WTC11 (cell line): Measurements from ENCODE around the gene ERH. TPM values are rescaled to one million over a fixed set of nuclear protein-coding genes. Genes with fewer than 3 reads are reported as not detected.

Source experiments
- ATAC-seq: fragments of 200-7000 bp; cut with Tn5 transposase; 2 replicates; pipeline ENCODE4 v1.10.0; 2021; ENCODE audit warnings: mild to moderate bottlenecking, moderate library complexity
- CTCF ChIA-PET: fragments of 300-600 bp; sonication (Branson Sonifier 250); formaldehyde crosslinking; loops from one replicate; lab custom pipeline; 2021; ENCODE audit warnings: antibody characterized with exemption; lab: Charles Lee
- POLR2A ChIA-PET: fragments of 350-600 bp; sonication (Branson Sonifier 250); formaldehyde crosslinking; loops from one replicate; lab custom pipeline; 2021; ENCODE audit warnings: antibody characterized with exemption; lab: Charles Lee
- DNase-seq: peaks from one replicate; pipeline ENCODE4 v3.0.0; 2021; ENCODE audit warnings: low spot score
- H3K27ac Mint-ChIP-seq: 2 replicates; pipeline ENCODE4 v1.8.0; 2021; ENCODE audit warnings: mixed read lengths
- H3K27me3 Mint-ChIP-seq: 2 replicates; pipeline ENCODE4 v1.8.0; 2021; ENCODE audit warnings: low read depth, mild to moderate bottlenecking, moderate library complexity, mixed read lengths
- H3K36me3 Mint-ChIP-seq: 2 replicates; pipeline ENCODE4 v1.8.0; 2021; ENCODE audit warnings: mixed read lengths
- H3K4me1 Mint-ChIP-seq: 2 replicates; pipeline ENCODE4 v1.8.0; 2022; ENCODE audit warnings: mixed read lengths
- H3K4me3 Mint-ChIP-seq: 2 replicates; pipeline ENCODE4 v1.8.0; 2021; ENCODE audit warnings: mild to moderate bottlenecking, moderate library complexity, mixed read lengths
- H3K9me3 Mint-ChIP-seq: 2 replicates; pipeline ENCODE4 v1.8.0; 2021; ENCODE audit warnings: mixed read lengths
- CBFB ChIP-seq: sonication (generic); formaldehyde crosslinking; IDR thresholded peaks from 2 replicates; pipeline ENCODE4 v1.8.1; 2022; ENCODE audit warnings: mild to moderate bottlenecking, low read depth, missing genetic modification reagents
- E2F5 ChIP-seq: sonication (generic); formaldehyde crosslinking; IDR thresholded peaks from 2 replicates; pipeline ENCODE4 v1.8.1; 2022; ENCODE audit warnings: mild to moderate bottlenecking, moderate library complexity, missing genetic modification reagents
- ESRRA ChIP-seq: sonication (generic); formaldehyde crosslinking; IDR thresholded peaks from 2 replicates; pipeline ENCODE4 v1.8.1; 2022; ENCODE audit warnings: mild to moderate bottlenecking, missing genetic modification reagents, borderline replicate concordance
- ETV6 ChIP-seq: sonication (generic); formaldehyde crosslinking; IDR thresholded peaks from 2 replicates; pipeline ENCODE4 v1.8.1; 2022; ENCODE audit warnings: mild to moderate bottlenecking, missing genetic modification reagents
- FOXJ3 ChIP-seq: sonication (generic); formaldehyde crosslinking; IDR thresholded peaks from 2 replicates; pipeline ENCODE4 v1.9.0; 2021; ENCODE audit warnings: missing genetic modification reagents, mild to moderate bottlenecking, borderline replicate concordance
- GABPB1 ChIP-seq: sonication (generic); formaldehyde crosslinking; IDR thresholded peaks from 2 replicates; pipeline ENCODE4 v1.8.1; 2023; ENCODE audit warnings: mild to moderate bottlenecking, missing genetic modification reagents
- JAZF1 ChIP-seq: fragments of 250-450 bp; sonication (Bioruptor Pico); IDR thresholded peaks from 2 replicates; pipeline ENCODE4 v1.9.0; 2021; ENCODE audit warnings: moderate library complexity, mild to moderate bottlenecking, inconsistent platforms
- MLX ChIP-seq: sonication (generic); formaldehyde crosslinking; IDR thresholded peaks from 2 replicates; pipeline ENCODE4 v1.8.1; 2023; ENCODE audit warnings: mild to moderate bottlenecking, missing genetic modification reagents, moderate library complexity
- NFE2L1 ChIP-seq: sonication (generic); formaldehyde crosslinking; IDR thresholded peaks from 2 replicates; pipeline ENCODE4 v1.8.1; 2023; ENCODE audit warnings: missing genetic modification reagents
- NR2C2 ChIP-seq: sonication (generic); formaldehyde crosslinking; IDR thresholded peaks from 2 replicates; pipeline ENCODE4 v1.8.0; 2022; ENCODE audit warnings: mild to moderate bottlenecking, missing genetic modification reagents
- OVOL2 ChIP-seq: fragments of 250-450 bp; sonication (Bioruptor Pico); IDR thresholded peaks from 2 replicates; pipeline ENCODE4 v1.9.0; 2021; ENCODE audit warnings: mild to moderate bottlenecking, borderline replicate concordance
- ZBTB21 ChIP-seq: sonication (generic); formaldehyde crosslinking; IDR thresholded peaks from 2 replicates; pipeline ENCODE4 v1.8.1; 2023; ENCODE audit warnings: mild to moderate bottlenecking, missing genetic modification reagents, borderline replicate concordance
- ZMAT4 ChIP-seq: fragments of 250-450 bp; sonication (Bioruptor Pico); IDR thresholded peaks from 2 replicates; pipeline ENCODE4 v1.9.0; 2021; ENCODE audit warnings: mild to moderate bottlenecking
- ZNF121 ChIP-seq: sonication (generic); formaldehyde crosslinking; IDR thresholded peaks from 2 replicates; pipeline ENCODE4 v1.8.0; 2023; ENCODE audit warnings: missing genetic modification reagents
- ZNF138 ChIP-seq: sonication (generic); formaldehyde crosslinking; conservative IDR thresholded peaks from 2 replicates; pipeline ENCODE4 v1.8.1; 2022; ENCODE audit warnings: mild to moderate bottlenecking, moderate library complexity, missing genetic modification reagents
- ZNF281 ChIP-seq: sonication (generic); formaldehyde crosslinking; IDR thresholded peaks from 2 replicates; pipeline ENCODE4 v1.8.0; 2023; ENCODE audit warnings: mild to moderate bottlenecking, missing genetic modification reagents
- ZNF416 ChIP-seq: fragments of 250-450 bp; sonication (Bioruptor Pico); IDR thresholded peaks from 2 replicates; pipeline ENCODE4 v1.9.0; 2021; ENCODE audit warnings: mild to moderate bottlenecking, inconsistent platforms
- ZNF532 ChIP-seq: fragments of 250-450 bp; sonication (Bioruptor Pico); IDR thresholded peaks from 2 replicates; pipeline ENCODE4 v1.9.0; 2021; ENCODE audit warnings: mild to moderate bottlenecking, borderline replicate concordance
- ZNF671 ChIP-seq: fragments of 250-450 bp; sonication (Bioruptor Pico); IDR thresholded peaks from 2 replicates; pipeline ENCODE4 v1.8.0; 2021; ENCODE audit warnings: mild to moderate bottlenecking
- total RNA-seq: library from RNA; stranded (reverse); gene quantifications from 3 replicates; pipeline ENCODE4 v1.2.3, GENCODE V29; 2021

Gene ERH
- total RNA-seq, 1 experiment from 2014 or later, result 363 TPM

GRCh38 chr14:69387311-69387710 lies 10.8 kb downstream of the ERH start:
- CTCF ChIA-PET, result no interaction called here
- Mint-ChIP-seq H3K36me3 (peaks cover 77% of the 10 kb centered on the region), H3K4me3 (no peak overlapping the region), H3K27me3 (no peaks in the 10 kb centered on the region)
- no peak for DNase-seq
- TF ChIP-seq ZMAT4 (CRISPR knock-in tag) (no peak), ZNF671 (CRISPR knock-in tag) (no peak), ZNF281 (no peak), ESRRA (CRISPR knock-in tag) (no peak), OVOL2 (CRISPR knock-in tag) (no peak), ZBTB21 (CRISPR knock-in tag) (no peak), CBFB (CRISPR knock-in tag) (no peak), JAZF1 (CRISPR knock-in tag) (no peak), ZNF532 (CRISPR knock-in tag) (no peak), FOXJ3 (no peak), E2F5 (CRISPR knock-in tag) (no peak), ZNF416 (CRISPR knock-in tag) (no peak), NFE2L1 (CRISPR knock-in tag) (no peak), ETV6 (no peak), GABPB1 (CRISPR knock-in tag) (no peak), ZNF121 (CRISPR knock-in tag) (no peak), MLX (no peak)
- TF ChIP-seq, all 79 proteins: peak for 0
- no peak for ATAC-seq
- Mint-ChIP-seq H3K27ac (no peak overlapping the region), H3K4me1 (peaks cover 15% of the 10 kb centered on the region), H3K9me3 (no peaks in the 10 kb centered on the region)
- POLR2A ChIA-PET, result interaction anchor here (0.7 kb wide), 2 partner anchors 76 to 158 kb away, joined by 4 to 5 read pairs; no protein-coding TSS in a partner anchor

GRCh38 chr14:69378274-69378673 lies 19.8 kb downstream of the ERH start:
- peaks cover 56% of the 10 kb centered on the region for H3K36me3 Mint-ChIP-seq
- DNase-seq (no peak), ATAC-seq (no peak)
- H3K4me1 Mint-ChIP-seq, result no peaks in the 10 kb centered on the region
- no peak overlapping the region for H3K4me3 Mint-ChIP-seq
- H3K9me3 Mint-ChIP-seq, result peaks cover 14% of the 10 kb centered on the region; the same call in 1 of the 2 replicates
- TF ChIP-seq ZNF138 (CRISPR knock-in tag), result no peak
- no peak for TF ChIP-seq NR2C2 (CRISPR knock-in tag)
- no peak overlapping the region for H3K27ac Mint-ChIP-seq
- ChIA-PET POLR2A (no interaction called here), CTCF (no interaction called here)
- no peaks in the 10 kb centered on the region for H3K27me3 Mint-ChIP-seq
